HEK293 (cell line): ENCODE data around the gene MUC2.

Experiments
- CTCF ChIP-seq: fragments of 450-650 bp; formaldehyde crosslinking; IDR thresholded peaks from 2 replicates; pipeline ENCODE4 v1.5.1; 2016; ENCODE audit warnings: missing biosample characterization, missing genetic modification characterization
- GLI2 ChIP-seq: fragments of 450-650 bp; formaldehyde crosslinking; IDR thresholded peaks from 2 replicates; pipeline ENCODE4; 2017; ENCODE audit warnings: missing biosample characterization, missing genetic modification characterization, low read depth, borderline replicate concordance
- PBX3 ChIP-seq: sonication (generic); formaldehyde crosslinking; IDR thresholded peaks from 2 replicates; pipeline ENCODE4 v1.8.1; 2022; ENCODE audit warnings: mild to moderate bottlenecking, moderate library complexity, missing genetic modification reagents
- PRDM10 ChIP-seq: fragments of 450-650 bp; formaldehyde crosslinking; IDR thresholded peaks from 2 replicates; pipeline ENCODE4 v1.5.1; 2016; ENCODE audit warnings: missing biosample characterization, missing genetic modification characterization
- PRDM4 ChIP-seq: fragments of 450-650 bp; formaldehyde crosslinking; IDR thresholded peaks from 2 replicates; pipeline ENCODE4 v1.5.1; 2017; ENCODE audit warnings: missing biosample characterization, missing genetic modification characterization
- ZBTB17 ChIP-seq: fragments of 450-650 bp; formaldehyde crosslinking; IDR thresholded peaks from 2 replicates; pipeline ENCODE4 v1.5.1; 2016; ENCODE audit warnings: missing biosample characterization, missing genetic modification characterization
- ZBTB7A ChIP-seq: fragments of 450-650 bp; formaldehyde crosslinking; IDR thresholded peaks from 2 replicates; pipeline ENCODE4 v1.5.1; 2016; ENCODE audit warnings: low read depth, missing biosample characterization, missing genetic modification characterization
- ZNF175 ChIP-seq: fragments of 450-650 bp; formaldehyde crosslinking; IDR thresholded peaks from 2 replicates; pipeline ENCODE4 v1.5.1; 2016; ENCODE audit warnings: missing biosample characterization, missing genetic modification characterization
- ZNF335 ChIP-seq: fragments of 450-650 bp; formaldehyde crosslinking; conservative IDR thresholded peaks from 2 replicates; pipeline ENCODE4 v1.5.1; 2016; ENCODE audit warnings: missing biosample characterization, missing genetic modification characterization
- ZNF398 ChIP-seq: fragments of 450-650 bp; formaldehyde crosslinking; IDR thresholded peaks from 2 replicates; pipeline ENCODE4 v1.5.1; 2017; ENCODE audit warnings: missing biosample characterization, missing genetic modification characterization
- ZNF449 ChIP-seq: fragments of 450-650 bp; formaldehyde crosslinking; IDR thresholded peaks from 2 replicates; pipeline ENCODE4 v1.5.1; 2017; ENCODE audit warnings: missing biosample characterization, mild to moderate bottlenecking, missing genetic modification characterization, moderate library complexity
- ZNF555 ChIP-seq: fragments of 450-650 bp; formaldehyde crosslinking; conservative IDR thresholded peaks from 2 replicates; pipeline ENCODE4 v1.5.1; 2017; ENCODE audit warnings: missing biosample characterization, mild to moderate bottlenecking, missing genetic modification characterization, inconsistent platforms
- ZNF785 ChIP-seq: fragments of 450-650 bp; formaldehyde crosslinking; IDR thresholded peaks from 2 replicates; pipeline ENCODE4 v1.5.1; 2016; ENCODE audit warnings: missing biosample characterization, missing genetic modification characterization
- ZSCAN18 ChIP-seq: fragments of 450-650 bp; formaldehyde crosslinking; IDR thresholded peaks from 2 replicates; pipeline ENCODE4 v1.5.1; 2016; ENCODE audit warnings: missing biosample characterization, missing genetic modification characterization

GRCh38 chr11:1064167-1064566, 10.5 kb upstream of the MUC2 start:
- TF ChIP-seq ZBTB17 (no peak), ZNF449 (tag by site-specific recombination) (no peak), CTCF (no peak), ZNF398 (tag by site-specific recombination) (no peak), ZNF555 (tag by site-specific recombination) (no peak), PRDM10 (tag by site-specific recombination) (no peak), ZNF335 (tag by site-specific recombination) (no peak), PBX3 (CRISPR knock-in tag) (no peak), ZNF175 (tag by site-specific recombination) (no peak), GLI2 (tag by site-specific recombination) (no peak), ZSCAN18 (no peak), PRDM4 (tag by site-specific recombination) (no peak), ZNF785 (tag by site-specific recombination) (no peak), ZBTB7A (no peak)
